WTC11 (cell line): ENCODE data around the gene TRNT1.

Source experiments
- AFF4 ChIP-seq: sonication (generic); formaldehyde crosslinking; IDR thresholded peaks from 2 replicates; pipeline ENCODE4 v1.8.1; 2023; ENCODE audit warnings: mild to moderate bottlenecking, missing genetic modification reagents, borderline replicate concordance
- ATF3 ChIP-seq: sonication (generic); formaldehyde crosslinking; conservative IDR thresholded peaks from 2 replicates; pipeline ENCODE4 v1.8.1; 2022; ENCODE audit warnings: mild to moderate bottlenecking, missing genetic modification reagents
- CBFB ChIP-seq: sonication (generic); formaldehyde crosslinking; IDR thresholded peaks from 2 replicates; pipeline ENCODE4 v1.8.1; 2022; ENCODE audit warnings: mild to moderate bottlenecking, low read depth, missing genetic modification reagents
- CTCF ChIP-seq: fragments of 200-600 bp; IDR thresholded peaks from 2 replicates; pipeline ENCODE4 v1.8.0; 2022; ENCODE audit warnings: antibody characterized with exemption
- FOXJ3 ChIP-seq: sonication (generic); formaldehyde crosslinking; IDR thresholded peaks from 2 replicates; pipeline ENCODE4 v1.9.0; 2021; ENCODE audit warnings: missing genetic modification reagents, mild to moderate bottlenecking, borderline replicate concordance
- HMGXB4 ChIP-seq: sonication (generic); formaldehyde crosslinking; IDR thresholded peaks from 2 replicates; pipeline ENCODE4 v1.8.1; 2023; ENCODE audit warnings: mild to moderate bottlenecking, moderate library complexity, missing genetic modification reagents
- MAX ChIP-seq: sonication (generic); formaldehyde crosslinking; IDR thresholded peaks from 2 replicates; pipeline ENCODE4 v1.8.0; 2022; ENCODE audit warnings: mild to moderate bottlenecking, missing genetic modification reagents
- NFYB ChIP-seq: sonication (generic); formaldehyde crosslinking; conservative IDR thresholded peaks from 2 replicates; pipeline ENCODE4 v1.8.0; 2022; ENCODE audit warnings: low read depth, missing genetic modification reagents
- PREB ChIP-seq: sonication (generic); formaldehyde crosslinking; IDR thresholded peaks from 2 replicates; pipeline ENCODE4 v1.8.1; 2022; ENCODE audit warnings: mild to moderate bottlenecking, missing genetic modification reagents, moderate library complexity, borderline replicate concordance
- TCF7 ChIP-seq: sonication (generic); formaldehyde crosslinking; IDR thresholded peaks from 2 replicates; pipeline ENCODE4 v1.8.0; 2022; ENCODE audit warnings: mild to moderate bottlenecking, low read depth, missing genetic modification reagents, moderate library complexity
- USF1 ChIP-seq: sonication (generic); formaldehyde crosslinking; IDR thresholded peaks from 2 replicates; pipeline ENCODE4 v1.8.0; 2022; ENCODE audit warnings: mild to moderate bottlenecking, missing genetic modification reagents
- ZNF317 ChIP-seq: sonication (generic); formaldehyde crosslinking; IDR thresholded peaks from 2 replicates; pipeline ENCODE4 v1.8.1; 2023; ENCODE audit warnings: low read depth, mild to moderate bottlenecking, moderate library complexity, missing genetic modification reagents, borderline replicate concordance
- ZNF512 ChIP-seq: sonication (generic); formaldehyde crosslinking; IDR thresholded peaks from 2 replicates; pipeline ENCODE4 v1.8.1; 2022; ENCODE audit warnings: missing genetic modification reagents, borderline replicate concordance

GRCh38 chr3:3172627-3173026, 45.9 kb downstream of the TRNT1 start:
- TF ChIP-seq NFYB (CRISPR knock-in tag): no peak
- no peak for TF ChIP-seq CTCF
- no peak for TF ChIP-seq AFF4 (CRISPR knock-in tag)
- no peak for TF ChIP-seq HMGXB4 (CRISPR knock-in tag)
- TF ChIP-seq CBFB: no peak
- no peak for TF ChIP-seq MAX (CRISPR knock-in tag)
- no peak for TF ChIP-seq USF1
- no peak for TF ChIP-seq FOXJ3
- TF ChIP-seq PREB (CRISPR knock-in tag): no peak
- no peak for TF ChIP-seq TCF7 (CRISPR knock-in tag)
- TF ChIP-seq ZNF317 (CRISPR knock-in tag): no peak
- no peak for TF ChIP-seq ATF3 (CRISPR knock-in tag)
- no peak for TF ChIP-seq ZNF512 (CRISPR knock-in tag)
